ENCODE measurements around the gene KLHL29. TPM values are rescaled to one million over a fixed set of nuclear protein-coding genes. Genes with fewer than 3 reads are reported as not detected.

Gene KLHL29
- total and polyA plus RNA-seq, 2 experiments from 2014 or later, result 1.5 to 6.5 TPM

DNA sequence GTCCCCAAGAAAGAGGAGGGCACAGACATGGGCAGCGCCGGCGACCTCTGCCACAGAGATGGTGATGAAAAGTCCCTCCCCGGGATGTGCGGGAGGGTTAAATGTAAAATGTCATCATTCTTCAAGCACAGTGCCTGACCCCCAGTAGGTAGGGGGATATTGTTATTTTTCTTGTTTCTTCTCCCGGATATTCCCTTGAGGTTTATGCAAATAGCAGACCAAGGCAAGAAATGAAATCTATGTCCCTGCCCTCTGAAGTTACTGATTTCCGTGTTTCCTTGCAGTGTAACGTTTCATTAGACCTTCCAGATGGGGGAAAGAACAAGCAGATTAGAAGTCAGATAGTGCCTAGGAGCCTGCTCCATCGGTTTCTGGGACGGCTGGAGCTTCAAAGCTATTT lies 158.3 kb downstream of the KLHL29 start:
- no peak overlapping the region for H2AFZ ChIP-seq
- Mint-ChIP-seq H3K4me3 (no peak overlapping the region), H3K27me3 (ENCODE audit: insufficient read depth, low read depth, poor library complexity) (peaks cover 15% of the 10 kb centered on the region), H3K9me3 (no peaks in the 10 kb centered on the region; the same call in 2 of the 3 replicates), H3K27ac (no peak overlapping the region), H3K36me3 (ENCODE audit: low read depth) (no peaks in the 10 kb centered on the region; the same call in 2 of the 3 replicates), H3K4me1 (peaks cover 3% of the 10 kb centered on the region; the same call in 1 of the 3 replicates)
- no peaks in the 10 kb centered on the region for H3K36me3 ChIP-seq (ENCODE audit: insufficient read depth)
- ATAC-seq (no peak), DNase-seq (ENCODE audit: low spot score) (no peak)
- H3K9me2 ChIP-seq (ENCODE audit: insufficient read depth), result peaks cover 8% of the 10 kb centered on the region; the same call in 1 of the 2 replicates
- H3K4me2 ChIP-seq, result no peak overlapping the region
- no peaks in the 10 kb centered on the region for H3K4me1 ChIP-seq (ENCODE audit: insufficient read depth)
- TF ChIP-seq ZNF331 (CRISPR knock-in tag; IDR thresholded peaks at IDR 0.05; ENCODE audit: low read depth), result no peak
- TF ChIP-seq JUNB (IDR thresholded peaks at IDR 0.05; ENCODE audit: unreplicated experiment), result no peak
- no peak for TF ChIP-seq STAT1 (IDR thresholded peaks at IDR 0.05; ENCODE audit: unreplicated experiment)
- no peak for TF ChIP-seq EZH2 (IDR thresholded peaks at IDR 0.05; ENCODE audit: low read depth, unreplicated experiment)
- TF ChIP-seq, protein P1, sequence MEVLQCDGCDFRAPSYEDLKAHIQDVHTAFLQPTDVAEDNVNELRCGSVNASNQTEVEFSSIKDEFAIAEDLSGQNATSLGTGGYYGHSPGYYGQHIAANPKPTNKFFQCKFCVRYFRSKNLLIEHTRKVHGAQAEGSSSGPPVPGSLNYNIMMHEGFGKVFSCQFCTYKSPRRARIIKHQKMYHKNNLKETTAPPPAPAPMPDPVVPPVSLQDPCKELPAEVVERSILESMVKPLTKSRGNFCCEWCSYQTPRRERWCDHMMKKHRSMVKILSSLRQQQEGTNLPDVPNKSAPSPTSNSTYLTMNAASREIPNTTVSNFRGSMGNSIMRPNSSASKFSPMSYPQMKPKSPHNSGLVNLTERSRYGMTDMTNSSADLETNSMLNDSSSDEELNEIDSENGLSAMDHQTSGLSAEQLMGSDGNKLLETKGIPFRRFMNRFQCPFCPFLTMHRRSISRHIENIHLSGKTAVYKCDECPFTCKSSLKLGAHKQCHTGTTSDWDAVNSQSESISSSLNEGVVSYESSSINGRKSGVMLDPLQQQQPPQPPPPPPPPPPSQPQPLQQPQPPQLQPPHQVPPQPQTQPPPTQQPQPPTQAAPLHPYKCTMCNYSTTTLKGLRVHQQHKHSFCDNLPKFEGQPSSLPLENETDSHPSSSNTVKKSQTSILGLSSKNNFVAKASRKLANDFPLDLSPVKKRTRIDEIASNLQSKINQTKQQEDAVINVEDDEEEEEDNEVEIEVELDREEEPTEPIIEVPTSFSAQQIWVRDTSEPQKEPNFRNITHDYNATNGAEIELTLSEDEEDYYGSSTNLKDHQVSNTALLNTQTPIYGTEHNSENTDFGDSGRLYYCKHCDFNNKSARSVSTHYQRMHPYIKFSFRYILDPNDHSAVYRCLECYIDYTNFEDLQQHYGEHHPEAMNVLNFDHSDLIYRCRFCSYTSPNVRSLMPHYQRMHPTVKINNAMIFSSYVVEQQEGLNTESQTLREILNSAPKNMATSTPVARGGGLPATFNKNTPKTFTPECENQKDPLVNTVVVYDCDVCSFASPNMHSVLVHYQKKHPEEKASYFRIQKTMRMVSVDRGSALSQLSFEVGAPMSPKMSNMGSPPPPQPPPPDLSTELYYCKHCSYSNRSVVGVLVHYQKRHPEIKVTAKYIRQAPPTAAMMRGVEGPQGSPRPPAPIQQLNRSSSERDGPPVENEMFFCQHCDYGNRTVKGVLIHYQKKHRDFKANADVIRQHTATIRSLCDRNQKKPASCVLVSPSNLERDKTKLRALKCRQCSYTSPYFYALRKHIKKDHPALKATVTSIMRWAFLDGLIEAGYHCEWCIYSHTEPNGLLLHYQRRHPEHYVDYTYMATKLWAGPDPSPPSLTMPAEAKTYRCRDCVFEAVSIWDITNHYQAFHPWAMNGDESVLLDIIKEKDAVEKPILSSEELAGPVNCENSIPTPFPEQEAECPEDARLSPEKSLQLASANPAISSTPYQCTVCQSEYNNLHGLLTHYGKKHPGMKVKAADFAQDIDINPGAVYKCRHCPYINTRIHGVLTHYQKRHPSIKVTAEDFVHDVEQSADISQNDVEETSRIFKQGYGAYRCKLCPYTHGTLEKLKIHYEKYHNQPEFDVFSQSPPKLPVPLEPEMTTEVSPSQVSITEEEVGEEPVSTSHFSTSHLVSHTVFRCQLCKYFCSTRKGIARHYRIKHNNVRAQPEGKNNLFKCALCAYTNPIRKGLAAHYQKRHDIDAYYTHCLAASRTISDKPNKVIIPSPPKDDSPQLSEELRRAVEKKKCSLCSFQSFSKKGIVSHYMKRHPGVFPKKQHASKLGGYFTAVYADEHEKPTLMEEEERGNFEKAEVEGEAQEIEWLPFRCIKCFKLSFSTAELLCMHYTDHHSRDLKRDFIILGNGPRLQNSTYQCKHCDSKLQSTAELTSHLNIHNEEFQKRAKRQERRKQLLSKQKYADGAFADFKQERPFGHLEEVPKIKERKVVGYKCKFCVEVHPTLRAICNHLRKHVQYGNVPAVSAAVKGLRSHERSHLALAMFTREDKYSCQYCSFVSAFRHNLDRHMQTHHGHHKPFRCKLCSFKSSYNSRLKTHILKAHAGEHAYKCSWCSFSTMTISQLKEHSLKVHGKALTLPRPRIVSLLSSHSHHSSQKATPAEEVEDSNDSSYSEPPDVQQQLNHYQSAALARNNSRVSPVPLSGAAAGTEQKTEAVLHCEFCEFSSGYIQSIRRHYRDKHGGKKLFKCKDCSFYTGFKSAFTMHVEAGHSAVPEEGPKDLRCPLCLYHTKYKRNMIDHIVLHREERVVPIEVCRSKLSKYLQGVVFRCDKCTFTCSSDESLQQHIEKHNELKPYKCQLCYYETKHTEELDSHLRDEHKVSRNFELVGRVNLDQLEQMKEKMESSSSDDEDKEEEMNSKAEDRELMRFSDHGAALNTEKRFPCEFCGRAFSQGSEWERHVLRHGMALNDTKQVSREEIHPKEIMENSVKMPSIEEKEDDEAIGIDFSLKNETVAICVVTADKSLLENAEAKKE (CRISPR knock-in tag; IDR thresholded peaks at IDR 0.05), result no peak
- TF ChIP-seq NANOG (IDR thresholded peaks at IDR 0.05; ENCODE audit: borderline replicate concordance), result no peak
- TF ChIP-seq EZH2phosphoT487 (IDR thresholded peaks at IDR 0.05; ENCODE audit: unreplicated experiment), result no peak
- TF ChIP-seq, protein P2, sequence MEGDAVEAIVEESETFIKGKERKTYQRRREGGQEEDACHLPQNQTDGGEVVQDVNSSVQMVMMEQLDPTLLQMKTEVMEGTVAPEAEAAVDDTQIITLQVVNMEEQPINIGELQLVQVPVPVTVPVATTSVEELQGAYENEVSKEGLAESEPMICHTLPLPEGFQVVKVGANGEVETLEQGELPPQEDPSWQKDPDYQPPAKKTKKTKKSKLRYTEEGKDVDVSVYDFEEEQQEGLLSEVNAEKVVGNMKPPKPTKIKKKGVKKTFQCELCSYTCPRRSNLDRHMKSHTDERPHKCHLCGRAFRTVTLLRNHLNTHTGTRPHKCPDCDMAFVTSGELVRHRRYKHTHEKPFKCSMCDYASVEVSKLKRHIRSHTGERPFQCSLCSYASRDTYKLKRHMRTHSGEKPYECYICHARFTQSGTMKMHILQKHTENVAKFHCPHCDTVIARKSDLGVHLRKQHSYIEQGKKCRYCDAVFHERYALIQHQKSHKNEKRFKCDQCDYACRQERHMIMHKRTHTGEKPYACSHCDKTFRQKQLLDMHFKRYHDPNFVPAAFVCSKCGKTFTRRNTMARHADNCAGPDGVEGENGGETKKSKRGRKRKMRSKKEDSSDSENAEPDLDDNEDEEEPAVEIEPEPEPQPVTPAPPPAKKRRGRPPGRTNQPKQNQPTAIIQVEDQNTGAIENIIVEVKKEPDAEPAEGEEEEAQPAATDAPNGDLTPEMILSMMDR (conservative IDR thresholded peaks at IDR 0.05; ENCODE audit: low read depth in 2 of 2), result no peak
- TF ChIP-seq POLR2AphosphoS5 (IDR thresholded peaks at IDR 0.05; ENCODE audit: low read depth), result no peak
- TF ChIP-seq ZNF114 (CRISPR knock-in tag; IDR thresholded peaks at IDR 0.05), result no peak
- no peak for TF ChIP-seq CREB1 (CRISPR knock-in tag; IDR thresholded peaks at IDR 0.05; ENCODE audit: low read depth)
- TF ChIP-seq, protein P3, sequence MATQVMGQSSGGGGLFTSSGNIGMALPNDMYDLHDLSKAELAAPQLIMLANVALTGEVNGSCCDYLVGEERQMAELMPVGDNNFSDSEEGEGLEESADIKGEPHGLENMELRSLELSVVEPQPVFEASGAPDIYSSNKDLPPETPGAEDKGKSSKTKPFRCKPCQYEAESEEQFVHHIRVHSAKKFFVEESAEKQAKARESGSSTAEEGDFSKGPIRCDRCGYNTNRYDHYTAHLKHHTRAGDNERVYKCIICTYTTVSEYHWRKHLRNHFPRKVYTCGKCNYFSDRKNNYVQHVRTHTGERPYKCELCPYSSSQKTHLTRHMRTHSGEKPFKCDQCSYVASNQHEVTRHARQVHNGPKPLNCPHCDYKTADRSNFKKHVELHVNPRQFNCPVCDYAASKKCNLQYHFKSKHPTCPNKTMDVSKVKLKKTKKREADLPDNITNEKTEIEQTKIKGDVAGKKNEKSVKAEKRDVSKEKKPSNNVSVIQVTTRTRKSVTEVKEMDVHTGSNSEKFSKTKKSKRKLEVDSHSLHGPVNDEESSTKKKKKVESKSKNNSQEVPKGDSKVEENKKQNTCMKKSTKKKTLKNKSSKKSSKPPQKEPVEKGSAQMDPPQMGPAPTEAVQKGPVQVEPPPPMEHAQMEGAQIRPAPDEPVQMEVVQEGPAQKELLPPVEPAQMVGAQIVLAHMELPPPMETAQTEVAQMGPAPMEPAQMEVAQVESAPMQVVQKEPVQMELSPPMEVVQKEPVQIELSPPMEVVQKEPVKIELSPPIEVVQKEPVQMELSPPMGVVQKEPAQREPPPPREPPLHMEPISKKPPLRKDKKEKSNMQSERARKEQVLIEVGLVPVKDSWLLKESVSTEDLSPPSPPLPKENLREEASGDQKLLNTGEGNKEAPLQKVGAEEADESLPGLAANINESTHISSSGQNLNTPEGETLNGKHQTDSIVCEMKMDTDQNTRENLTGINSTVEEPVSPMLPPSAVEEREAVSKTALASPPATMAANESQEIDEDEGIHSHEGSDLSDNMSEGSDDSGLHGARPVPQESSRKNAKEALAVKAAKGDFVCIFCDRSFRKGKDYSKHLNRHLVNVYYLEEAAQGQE (IDR thresholded peaks at IDR 0.05; ENCODE audit: unreplicated experiment), result no peak
- TF ChIP-seq, protein P4, sequence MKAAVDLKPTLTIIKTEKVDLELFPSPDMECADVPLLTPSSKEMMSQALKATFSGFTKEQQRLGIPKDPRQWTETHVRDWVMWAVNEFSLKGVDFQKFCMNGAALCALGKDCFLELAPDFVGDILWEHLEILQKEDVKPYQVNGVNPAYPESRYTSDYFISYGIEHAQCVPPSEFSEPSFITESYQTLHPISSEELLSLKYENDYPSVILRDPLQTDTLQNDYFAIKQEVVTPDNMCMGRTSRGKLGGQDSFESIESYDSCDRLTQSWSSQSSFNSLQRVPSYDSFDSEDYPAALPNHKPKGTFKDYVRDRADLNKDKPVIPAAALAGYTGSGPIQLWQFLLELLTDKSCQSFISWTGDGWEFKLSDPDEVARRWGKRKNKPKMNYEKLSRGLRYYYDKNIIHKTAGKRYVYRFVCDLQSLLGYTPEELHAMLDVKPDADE (IDR thresholded peaks at IDR 0.05), result no peak
- H3F3A ChIP-seq (replicated peaks; ENCODE audit: low read depth), result no peaks in the 10 kb centered on the region
- no peaks in the 10 kb centered on the region for H3K27me3 ChIP-seq (ENCODE audit: insufficient read depth)
- no peak overlapping the region for H3K27ac ChIP-seq (ENCODE audit: low read depth)
- no peak overlapping the region for H3K4me3 ChIP-seq
- H4K20me1 ChIP-seq (replicated peaks; ENCODE audit: insufficient read depth), result no peaks in the 10 kb centered on the region; the same call in 1 of the 2 replicates
- H3K79me2 ChIP-seq (replicated peaks; ENCODE audit: insufficient read depth), result no peaks in the 10 kb centered on the region
